Neural crest cell (in vitro differentiated cells): ENCODE data around the gene EDN3. TPM values are rescaled to one million over a fixed set of nuclear protein-coding genes. Genes with fewer than 3 reads are reported as not detected.
"Not testable (repeated sequence)": the region's sequence is repeated elsewhere in the genome, so short reads cannot be mapped to it uniquely, and the experiment has no call there.

Source experiments
- DNase-seq: peaks from one replicate; pipeline ENCODE4 v3.0.0; 2021; ENCODE audit warnings: low read depth, mixed read lengths, low spot score
- H3K27ac Mint-ChIP-seq: one replicate; pipeline ENCODE4 v1.8.0; 2021; ENCODE audit warnings: mild to moderate bottlenecking, mixed read lengths; ENCODE audit not compliant: unreplicated experiment
- H3K27me3 Mint-ChIP-seq: 2 replicates; pipeline ENCODE4 v1.8.0; 2021; ENCODE audit warnings: low read depth, mild to moderate bottlenecking, mixed read lengths
- H3K36me3 Mint-ChIP-seq: 2 replicates; pipeline ENCODE4 v1.8.0; 2021; ENCODE audit warnings: low read depth, mild to moderate bottlenecking, mixed read lengths
- H3K4me1 Mint-ChIP-seq: 2 replicates; pipeline ENCODE4 v1.8.0; 2021; ENCODE audit warnings: mixed read lengths
- H3K4me3 Mint-ChIP-seq: one replicate; pipeline ENCODE4 v1.8.0; 2021; ENCODE audit warnings: mild to moderate bottlenecking, mixed read lengths
- H3K9me3 Mint-ChIP-seq: 2 replicates; pipeline ENCODE4 v1.8.0; 2021; ENCODE audit warnings: mixed read lengths
- CTCF ChIP-seq: fragments of 200-600 bp; sonication (generic); conservative IDR thresholded peaks from 2 replicates; pipeline ENCODE4 v1.5.0; 2021; ENCODE audit warnings: antibody characterized with exemption, mild to moderate bottlenecking
- total RNA-seq: library from RNA; stranded (reverse); gene quantifications from 2 replicates; pipeline ENCODE4 v1.2.1, GENCODE V29; 2021

Gene EDN3
- total RNA-seq, 1 donor from 2014 or later = 0.28 TPM

GRCh38 chr20:59352990-59353389, 52.6 kb downstream of the EDN3 start:
- H3K27ac Mint-ChIP-seq = no peak overlapping the region
- DNase-seq = no peak
- TF ChIP-seq CTCF = no peak
- no peaks in the 10 kb centered on the region for H3K4me1 Mint-ChIP-seq
- H3K36me3 Mint-ChIP-seq = no peaks in the 10 kb centered on the region
- H3K9me3 Mint-ChIP-seq = no peaks in the 10 kb centered on the region
- H3K27me3 Mint-ChIP-seq = peaks cover 23% of the 10 kb centered on the region
- H3K4me3 Mint-ChIP-seq = no peak overlapping the region

GRCh38 chr20:59354460-59354859, 54.0 kb downstream of the EDN3 start:
- no peaks in the 10 kb centered on the region for H3K36me3 Mint-ChIP-seq
- TF ChIP-seq CTCF = no peak
- no peaks in the 10 kb centered on the region for H3K4me1 Mint-ChIP-seq
- H3K27ac Mint-ChIP-seq = no peak overlapping the region
- H3K4me3 Mint-ChIP-seq = no peak overlapping the region
- no peak for DNase-seq
- peaks cover 23% of the 10 kb centered on the region for H3K27me3 Mint-ChIP-seq
- H3K9me3 Mint-ChIP-seq = no peaks in the 10 kb centered on the region

GRCh38 chr20:59355242-59355641, 54.8 kb downstream of the EDN3 start:
- no peak for DNase-seq
- peaks cover 27% of the 10 kb centered on the region for H3K27me3 Mint-ChIP-seq
- H3K4me1 Mint-ChIP-seq = peaks cover 5% of the 10 kb centered on the region
- no peak for TF ChIP-seq CTCF
- no peak overlapping the region for H3K27ac Mint-ChIP-seq
- H3K36me3 Mint-ChIP-seq = no peaks in the 10 kb centered on the region
- no peak overlapping the region for H3K4me3 Mint-ChIP-seq
- no peaks in the 10 kb centered on the region for H3K9me3 Mint-ChIP-seq

- DNase-seq = no peak
- no peak overlapping the region for H3K27ac Mint-ChIP-seq
- H3K36me3 Mint-ChIP-seq = no peaks in the 10 kb centered on the region
- H3K4me1 Mint-ChIP-seq = peaks cover 9% of the 10 kb centered on the region
- H3K4me3 Mint-ChIP-seq = no peak overlapping the region
- peaks cover 35% of the 10 kb centered on the region for H3K27me3 Mint-ChIP-seq
- H3K9me3 Mint-ChIP-seq = no peaks in the 10 kb centered on the region
- no peak for TF ChIP-seq CTCF
Observed at GRCh38 chr20:59356662-59357165, 56.3 kb downstream of the EDN3 start.

- H3K9me3 Mint-ChIP-seq, H3K27ac Mint-ChIP-seq, H3K36me3 Mint-ChIP-seq, H3K4me3 Mint-ChIP-seq, DNase-seq: not testable (repeated sequence)
- Mint-ChIP-seq H3K27me3 (peaks cover 33% of the 10 kb centered on the region), H3K4me1 (peaks cover 30% of the 10 kb centered on the region)
Observed at GRCh38 chr20:59358793-59359192, 58.4 kb downstream of the EDN3 start.

- no peak for TF ChIP-seq CTCF
- no peak for DNase-seq
- no peaks in the 10 kb centered on the region for H3K9me3 Mint-ChIP-seq
- H3K27ac Mint-ChIP-seq = no peak overlapping the region
- H3K4me3 Mint-ChIP-seq = no peak overlapping the region
- H3K4me1 Mint-ChIP-seq = peaks cover 35% of the 10 kb centered on the region
- no peaks in the 10 kb centered on the region for H3K36me3 Mint-ChIP-seq
- H3K27me3 Mint-ChIP-seq = peaks cover 31% of the 10 kb centered on the region
Observed at GRCh38 chr20:59359906-59360725, 59.7 kb downstream of the EDN3 start.
